ENCODE results near the gene ME1.

Gene ME1

DNA sequence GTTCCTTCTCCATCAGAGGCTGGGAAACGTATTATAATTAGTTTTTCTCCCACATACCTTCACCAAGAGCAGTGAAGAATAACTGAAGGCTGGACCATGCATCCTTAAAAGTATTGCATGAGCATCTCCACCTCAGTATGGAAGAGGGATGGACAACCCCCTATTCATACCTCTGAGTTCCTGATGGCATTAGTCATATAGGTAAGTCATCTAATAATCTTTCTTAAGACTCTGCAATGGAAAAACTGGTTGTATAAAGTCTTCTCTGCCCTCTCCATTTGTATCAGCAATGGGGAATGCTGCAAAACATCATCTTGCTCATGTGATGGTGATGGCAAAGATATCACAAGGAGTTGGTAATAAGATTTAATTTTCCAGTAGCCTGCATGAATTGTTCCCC is 262.3 kb downstream of the ME1 start:
- no peak for DNase-seq (ENCODE audit: low read depth)
- H3K4me3 ChIP-seq (ENCODE audit: low read depth, low read length): no peak overlapping the region
- no peak for TF ChIP-seq CTCF (conservative IDR thresholded peaks at IDR 0.05; ENCODE audit: low read depth, low read length)

GRCh38 chr6:83167726-83168278 is 263.0 kb downstream of the ME1 start:
- H3K4me3 ChIP-seq (ENCODE audit: low read depth, low read length): no peak overlapping the region
- no peak for TF ChIP-seq CTCF (conservative IDR thresholded peaks at IDR 0.05; ENCODE audit: low read depth, low read length)
- DNase-seq (ENCODE audit: low read depth): no peak

Data from choroid plexus epithelial cell (primary cell).